Transverse colon (tissue), 4 donors: ENCODE measurements around the gene CLDN6. TPM values are rescaled to one million over a fixed set of nuclear protein-coding genes. Genes with fewer than 3 reads are reported as not detected.
A peak's percentile ranks its signal among the peaks of the same experiment; 100 is the strongest.
"Not testable (repeated sequence)": the region's sequence is repeated elsewhere in the genome, so short reads cannot be mapped to it uniquely, and the experiment has no call there.

Experiments
- DNase-seq: peaks from one replicate; pipeline ENCODE4 v3.0.0-alpha.2; 2019
- H3K27ac ChIP-seq, 4 donors: fragments of 200-600 bp; sonication (generic); 2 replicates each; pipeline ENCODE4 v1.5.1; 2016 to 2018; ENCODE audit warnings: inconsistent platforms in 4 of 4
- H3K27me3 ChIP-seq: fragments of 200-600 bp; sonication (generic); 2 replicates; pipeline ENCODE4 v1.5.1; 2017; ENCODE audit warnings: inconsistent platforms
- H3K36me3 ChIP-seq, 4 donors: fragments of 200-600 bp; sonication (generic); 2 replicates each; pipeline ENCODE4 v1.5.1; 2017 to 2019; ENCODE audit warnings: inconsistent platforms in 4 of 4
- H3K4me1 ChIP-seq, 4 donors: fragments of 200-600 bp; sonication (generic); 2 replicates each; pipeline ENCODE4 v1.5.1; 2017 to 2020; ENCODE audit warnings: inconsistent platforms in 4 of 4
- H3K4me3 ChIP-seq, 4 donors: fragments of 200-600 bp; sonication (generic); 1 replicate in 1 of 4; 2 replicates in 3 of 4; pipeline versions ENCODE4 v1.5.1 to v1.6.1; 2017 to 2019; ENCODE audit warnings: inconsistent platforms in 4 of 4
- H3K9me3 ChIP-seq, 2 donors: fragments of 200-600 bp; sonication (generic); 2 replicates each; pipeline ENCODE4 v1.5.1; 2017 to 2019; ENCODE audit warnings: inconsistent platforms in 2 of 2
- CTCF ChIP-seq, 5 experiments: fragments of 200-600 bp in 3 of 5; fragments of 450-650 bp in 2 of 5; sonication (generic) in 3 of 5; IDR thresholded peaks; 1 replicate in 2 of 5; 2 replicates in 3 of 5; pipeline ENCODE4 v1.5.1; 2016 to 2017; ENCODE audit warnings: antibody characterized with exemption in 5 of 5, inconsistent platforms in 3 of 5, mild to moderate bottlenecking in 2 of 5, moderate library complexity in 1 of 5
- EP300 ChIP-seq: sonication (generic); formaldehyde crosslinking; IDR thresholded peaks from one replicate; pipeline ENCODE4 v1.6.1; 2017; ENCODE audit warnings: antibody characterized with exemption, low read depth
- POLR2A ChIP-seq: fragments of 450-650 bp; IDR thresholded peaks from one replicate; pipeline ENCODE4 v1.6.1; 2016; ENCODE audit warnings: antibody characterized with exemption, mild to moderate bottlenecking, moderate library complexity
- POLR2AphosphoS5 ChIP-seq, 3 donors: sonication (generic); formaldehyde crosslinking; IDR thresholded peaks; one replicate each; pipeline ENCODE4 v1.6.1; 2016; ENCODE audit warnings: antibody characterized with exemption in 3 of 3
- WGBS, 2 donors: methylation state at CpG; one replicate each; pipeline ENCODE4 v1.1.5; 2018; ENCODE audit warnings: low coverage in 1 of 2; 5-methylcytosine and 5-hydroxymethylcytosine counted together
- in situ Hi-C, 4 donors: fragments of 200-750 bp; cut with MboI; loops; one replicate each; pipeline versions ENCODE4 v1.15.0 to v1.15.1; 2017; ENCODE audit warnings: low sequenced_read_pairs in 3 of 4, low pct_ligation_motif_present in 1 of 4, low pct_unique_long_range_greater_than_20kb in 1 of 4
- intact Hi-C: fragments of 100-400 bp; cut with DNase I; formaldehyde crosslinking; loops from one replicate; pipeline ENCODE4 v1.15.1; 2023; ENCODE audit warnings: low total_unique reads
- total RNA-seq, 4 donors: library from RNA; depleted of rRNA; stranded (reverse); fragments of >200 nt; gene quantifications; one replicate each; pipeline ENCODE4 v1.1.0, GENCODE V29; 2016

The CLDN6 gene
- total RNA-seq, 4 donors from 2014 or later, result not detected

GRCh38 chr16:3057181-3058138 lies 39.5 kb upstream of the CLDN6 start:
- Histone ChIP-seq H3K36me3 (no peaks in the 10 kb centered on the region), H3K27me3 (no peaks in the 10 kb centered on the region), H3K4me3 (peak overlapping the region in 2 of 4 donors; percentile 66 to 91), H3K4me1 (peaks cover 11 to 21% (median 18%) of the 10 kb centered on the region in 4 donors), H3K9me3 (no peaks in the 10 kb centered on the region), H3K27ac (peak overlapping the region in 1 of 4 donors; percentile 88)
- 92% methylated on average over 22 of the region's 22 CpGs; no CpG with 5 or more reads in 1 of the 2 donors for WGBS, 2 donors
- TF ChIP-seq POLR2A (no peak), POLR2AphosphoS5 (IDR thresholded peaks at IDR 0.05) (no peak), EP300 (no peak), CTCF (IDR thresholded peaks at IDR 0.05) (no peak)
- in situ Hi-C loops, result no loop called here
- no peak for DNase-seq
- intact Hi-C loops, result loop anchor here (5.0 to 10.0 kb wide), 2 partner anchors 70 to 107 kb away; no protein-coding TSS in a partner anchor

- H3K36me3 ChIP-seq, result no peaks in the 10 kb centered on the region
- peaks cover 11 to 21% (median 18%) of the 10 kb centered on the region in 4 donors for H3K4me1 ChIP-seq
- H3K27me3 ChIP-seq, result no peaks in the 10 kb centered on the region
- H3K27ac ChIP-seq, result no peak overlapping the region
- 83 to 89% methylated on average over 7 to 15 of the region's 19 CpGs for WGBS, 2 donors
- no peak for DNase-seq
- no peak overlapping the region for H3K4me3 ChIP-seq
- intact Hi-C loops (loop anchor here (5.0 to 10.0 kb wide), 2 partner anchors 71 to 108 kb away; no protein-coding TSS in a partner anchor), in situ Hi-C loops (no loop called here)
- H3K9me3 ChIP-seq, result no peaks in the 10 kb centered on the region
- TF ChIP-seq EP300 (no peak), CTCF (IDR thresholded peaks at IDR 0.05) (no peak), POLR2AphosphoS5 (IDR thresholded peaks at IDR 0.05) (no peak), POLR2A (no peak)
These were observed 38.6 kb upstream of the CLDN6 start for GRCh38 chr16:3056336-3057180.

GRCh38 chr16:3055734-3056115 lies 37.7 kb upstream of the CLDN6 start:
- H3K9me3 ChIP-seq, H3K27me3 ChIP-seq, in situ Hi-C loops, H3K36me3 ChIP-seq, H3K4me3 ChIP-seq, H3K27ac ChIP-seq, DNase-seq: not testable (repeated sequence)
- 85% methylated on average over 9 of the region's 9 CpGs; no CpG with 5 or more reads in 1 of the 2 donors for WGBS, 2 donors
- H3K4me1 ChIP-seq, result peaks cover 11 to 21% (median 18%) of the 10 kb centered on the region in 4 donors
- intact Hi-C loops, result loop anchor here (5.0 to 10.0 kb wide), 2 partner anchors 72 to 109 kb away; no protein-coding TSS in a partner anchor

GRCh38 chr16:3054965-3055733 lies 37.2 kb upstream of the CLDN6 start:
- Histone ChIP-seq H3K4me3 (no peak overlapping the region), H3K36me3 (no peaks in the 10 kb centered on the region), H3K9me3 (no peaks in the 10 kb centered on the region), H3K27me3 (peaks cover 8% of the 10 kb centered on the region), H3K27ac (no peak overlapping the region), H3K4me1 (peaks cover 11 to 21% (median 17%) of the 10 kb centered on the region in 4 donors)
- in situ Hi-C loops, result no loop called here
- TF ChIP-seq EP300 (no peak), POLR2A (no peak), POLR2AphosphoS5 (IDR thresholded peaks at IDR 0.05) (no peak), CTCF (IDR thresholded peaks at IDR 0.05) (no peak)
- 81 to 93% methylated on average over 5 to 17 of the region's 17 CpGs for WGBS, 2 donors
- intact Hi-C loops, result loop anchor here (5.0 to 10.0 kb wide), 2 partner anchors 72 to 110 kb away; no protein-coding TSS in a partner anchor
- no peak for DNase-seq

- H3K4me3 ChIP-seq, DNase-seq, H3K27ac ChIP-seq, H3K9me3 ChIP-seq, H3K36me3 ChIP-seq, H3K4me1 ChIP-seq, in situ Hi-C loops: not testable (repeated sequence)
- peaks cover 26% of the 10 kb centered on the region for H3K27me3 ChIP-seq
- intact Hi-C loops, result loop anchor here (10.0 kb wide), 1 partner anchor 111 kb away; no protein-coding TSS in a partner anchor
- 88% methylated on average over 7 of the region's 13 CpGs; no CpG with 5 or more reads in 1 of the 2 donors for WGBS, 2 donors
These were observed 35.3 kb upstream of the CLDN6 start for GRCh38 chr16:3053330-3053710.

- peaks cover 32% of the 10 kb centered on the region for H3K27me3 ChIP-seq
- intact Hi-C loops, result loop anchor here (10.0 kb wide), 1 partner anchor 112 kb away; no protein-coding TSS in a partner anchor
- in situ Hi-C loops, H3K4me3 ChIP-seq, H3K4me1 ChIP-seq, DNase-seq, H3K27ac ChIP-seq, H3K36me3 ChIP-seq, H3K9me3 ChIP-seq: not testable (repeated sequence)
- 87 to 100% methylated on average over 2 to 11 of the region's 12 CpGs for WGBS, 2 donors
These were observed 34.8 kb upstream of the CLDN6 start for GRCh38 chr16:3052571-3053329.
